ENCODE results near the gene BTBD16. TPM values are rescaled to one million over a fixed set of nuclear protein-coding genes. Genes with fewer than 3 reads are reported as not detected.

Gene BTBD16
- total and polyA plus RNA-seq, 2 experiments from 2014 or later: 0.47 to 0.74 TPM

GRCh38 chr10:122261584-122261983, 9.5 kb upstream of the BTBD16 start:
- DNase-seq (ENCODE audit: low spot score): no peak
- no peak overlapping the region for H3K4me3 ChIP-seq
- H3K79me2 ChIP-seq: no peaks in the 10 kb centered on the region
- no peaks in the 10 kb centered on the region for H3K27me3 ChIP-seq
- peaks cover 27% of the 10 kb centered on the region for H3K4me1 ChIP-seq (ENCODE audit: insufficient read depth)
- peaks cover 18% of the 10 kb centered on the region for H3K9me3 ChIP-seq (ENCODE audit: low read depth)
- no peak overlapping the region for H2AFZ ChIP-seq
- peaks cover 4% of the 10 kb centered on the region for H3K36me3 ChIP-seq (replicated peaks; ENCODE audit: insufficient read depth, low read depth)
- H4K20me1 ChIP-seq (ENCODE audit: insufficient read depth, poor library complexity, severe bottlenecking): no peaks in the 10 kb centered on the region
- H3K27ac ChIP-seq: no peak overlapping the region
- 97% methylated on average over 1 of the region's 1 CpG for WGBS (ENCODE audit: low lambda C conversion rate, missing lambda C conversion rate)
- H3K4me2 ChIP-seq: no peak overlapping the region
- TF ChIP-seq EZH2 (IDR thresholded peaks at IDR 0.05; ENCODE audit: borderline replicate concordance): no peak
- TF ChIP-seq CTCF (IDR thresholded peaks at IDR 0.05; ENCODE audit: poor library complexity): no peak
- no peaks in the 10 kb centered on the region for H3K9me2 ChIP-seq (replicated peaks; ENCODE audit: insufficient read depth)

- H3K27me3 ChIP-seq: no peaks in the 10 kb centered on the region
- no peak overlapping the region for H3K4me3 ChIP-seq
- peaks cover 31% of the 10 kb centered on the region for H3K4me1 ChIP-seq (ENCODE audit: insufficient read depth)
- 47% methylated on average over 1 of the region's 1 CpG for WGBS (ENCODE audit: low lambda C conversion rate, missing lambda C conversion rate)
- H3K4me2 ChIP-seq: peak overlapping the region; percentile 21
- no peak for TF ChIP-seq EZH2 (IDR thresholded peaks at IDR 0.05; ENCODE audit: borderline replicate concordance)
- no peak for TF ChIP-seq CTCF (IDR thresholded peaks at IDR 0.05; ENCODE audit: poor library complexity)
- TF ChIP-seq EZH2phosphoT487 (IDR thresholded peaks at IDR 0.05; ENCODE audit: low read depth, severe bottlenecking, unreplicated experiment): no peak
- DNase-seq (ENCODE audit: low spot score): peak; percentile 44
- no peak overlapping the region for H2AFZ ChIP-seq
- H3K27ac ChIP-seq: peak overlapping the region; percentile 59
- H3K9me3 ChIP-seq (ENCODE audit: low read depth): peaks cover 18% of the 10 kb centered on the region
- H4K20me1 ChIP-seq (ENCODE audit: insufficient read depth, poor library complexity, severe bottlenecking): no peaks in the 10 kb centered on the region
- H3K9me2 ChIP-seq (replicated peaks; ENCODE audit: insufficient read depth): no peaks in the 10 kb centered on the region
- peaks cover 4% of the 10 kb centered on the region for H3K36me3 ChIP-seq (replicated peaks; ENCODE audit: insufficient read depth, low read depth)
- H3K79me2 ChIP-seq: no peaks in the 10 kb centered on the region
Measured at GRCh38 chr10:122263971-122264370, 7.1 kb upstream of the BTBD16 start.

- Histone ChIP-seq H3K36me3 (replicated peaks; ENCODE audit: insufficient read depth, low read depth) (peaks cover 4% of the 10 kb centered on the region), H4K20me1 (ENCODE audit: insufficient read depth, poor library complexity, severe bottlenecking) (no peaks in the 10 kb centered on the region), H3K27ac (peak overlapping the region; percentile 59), H3K9me2 (replicated peaks; ENCODE audit: insufficient read depth) (no peaks in the 10 kb centered on the region), H3K79me2 (no peaks in the 10 kb centered on the region), H3K4me2 (peak overlapping the region; percentile 21), H3K27me3 (no peaks in the 10 kb centered on the region), H3K9me3 (ENCODE audit: low read depth) (peaks cover 18% of the 10 kb centered on the region), H2AFZ (no peak overlapping the region), H3K4me3 (no peak overlapping the region), H3K4me1 (ENCODE audit: insufficient read depth) (peaks cover 35% of the 10 kb centered on the region)
- TF ChIP-seq EZH2 (IDR thresholded peaks at IDR 0.05; ENCODE audit: borderline replicate concordance): no peak
- TF ChIP-seq EZH2phosphoT487 (IDR thresholded peaks at IDR 0.05; ENCODE audit: low read depth, severe bottlenecking, unreplicated experiment): no peak
- TF ChIP-seq CTCF (IDR thresholded peaks at IDR 0.05; ENCODE audit: poor library complexity): no peak
- peak; percentile 23 for DNase-seq (ENCODE audit: low spot score)
- WGBS (ENCODE audit: low lambda C conversion rate, missing lambda C conversion rate): 86% methylated on average over 1 of the region's 1 CpG
Measured at GRCh38 chr10:122264436-122264835, 6.7 kb upstream of the BTBD16 start.

GRCh38 chr10:122264931-122265330, 6.2 kb upstream of the BTBD16 start:
- H3K4me1 ChIP-seq (ENCODE audit: insufficient read depth): peaks cover 36% of the 10 kb centered on the region
- no peak overlapping the region for H3K4me2 ChIP-seq
- no peaks in the 10 kb centered on the region for H3K9me2 ChIP-seq (replicated peaks; ENCODE audit: insufficient read depth)
- DNase-seq (ENCODE audit: low spot score): no peak
- 98% methylated on average over 8 of the region's 8 CpGs for WGBS (ENCODE audit: low lambda C conversion rate, missing lambda C conversion rate)
- TF ChIP-seq EZH2phosphoT487 (IDR thresholded peaks at IDR 0.05; ENCODE audit: low read depth, severe bottlenecking, unreplicated experiment) (no peak), EZH2 (IDR thresholded peaks at IDR 0.05; ENCODE audit: borderline replicate concordance) (no peak), CTCF (IDR thresholded peaks at IDR 0.05; ENCODE audit: poor library complexity) (no peak)
- H3K36me3 ChIP-seq (replicated peaks; ENCODE audit: insufficient read depth, low read depth): peaks cover 4% of the 10 kb centered on the region
- H3K27me3 ChIP-seq: no peaks in the 10 kb centered on the region
- peaks cover 18% of the 10 kb centered on the region for H3K9me3 ChIP-seq (ENCODE audit: low read depth)
- no peaks in the 10 kb centered on the region for H4K20me1 ChIP-seq (ENCODE audit: insufficient read depth, poor library complexity, severe bottlenecking)
- no peaks in the 10 kb centered on the region for H3K79me2 ChIP-seq
- peak overlapping the region; percentile 59 for H3K27ac ChIP-seq
- H3K4me3 ChIP-seq: no peak overlapping the region
- H2AFZ ChIP-seq: no peak overlapping the region
